Tibial artery (tissue), 4 donors: Measurements from ENCODE around the gene SAPCD2.

Experiments used
- DNase-seq, 2 donors: peaks; one replicate each; pipeline ENCODE4 v3.0.0-alpha.2; 2019
- H3K27ac ChIP-seq, 2 donors: fragments of 200-600 bp; sonication (generic) in 1 of 2; 1 replicate in 1 of 2; 2 replicates in 1 of 2; pipeline ENCODE4 v1.5.1; 2018 to 2019; ENCODE audit warnings: mild to moderate bottlenecking in 1 of 2
- H3K27me3 ChIP-seq, 2 donors: fragments of 200-600 bp; sonication (generic) in 1 of 2; one replicate each; pipeline versions ENCODE4 v1.5.1 to v1.6.0; 2016 to 2019
- H3K36me3 ChIP-seq, 3 donors: fragments of 200-600 bp; sonication (generic) in 2 of 3; one replicate each; pipeline ENCODE4 v1.5.1; 2016 to 2019; ENCODE audit warnings: mild to moderate bottlenecking in 2 of 3
- H3K4me1 ChIP-seq, 4 donors: fragments of 200-600 bp; sonication (generic) in 2 of 4; 1 replicate in 3 of 4; 2 replicates in 1 of 4; pipeline ENCODE4 v1.5.1; 2016 to 2019
- H3K4me3 ChIP-seq, 2 donors: fragments of 200-600 bp; sonication (generic) in 1 of 2; 1 replicate in 1 of 2; 2 replicates in 1 of 2; pipeline ENCODE4 v1.5.1; 2018 to 2019; ENCODE audit warnings: mild to moderate bottlenecking in 2 of 2
- H3K9me3 ChIP-seq, 3 donors: fragments of 200-600 bp; sonication (generic) in 1 of 3; one replicate each; pipeline ENCODE4 v1.5.1; 2016 to 2019
- CTCF ChIP-seq, 2 experiments: fragments of 200-600 bp in 1 of 2; fragments of 450-650 bp in 1 of 2; IDR thresholded peaks; one replicate each; pipeline ENCODE4 v1.5.1; 2017 to 2019; ENCODE audit warnings: antibody characterized with exemption in 2 of 2, mild to moderate bottlenecking in 1 of 2, moderate library complexity in 1 of 2
- intact Hi-C: fragments of 100-400 bp; cut with DNase I; formaldehyde crosslinking; loops from one replicate; pipeline ENCODE4 v1.15.0; 2023; ENCODE audit warnings: low total_unique reads

Gene SAPCD2

GRCh38 chr9:137017071-137017470 lies 53.3 kb downstream of the SAPCD2 start:
- no peaks in the 10 kb centered on the region for H3K27me3 ChIP-seq
- no peak overlapping the region for H3K4me3 ChIP-seq
- H3K27ac ChIP-seq, result no peak overlapping the region
- no peaks in the 10 kb centered on the region for H3K9me3 ChIP-seq
- H3K36me3 ChIP-seq, result peaks cover 31 to 88% (median 61%) of the 10 kb centered on the region in 3 donors
- no peak for TF ChIP-seq CTCF (IDR thresholded peaks at IDR 0.05)
- DNase-seq, result no peak
- intact Hi-C loops, result no loop called here
- no peaks in the 10 kb centered on the region for H3K4me1 ChIP-seq

- Histone ChIP-seq H3K36me3 (peaks cover 31 to 93% (median 68%) of the 10 kb centered on the region in 3 donors), H3K27ac (no peak overlapping the region), H3K4me3 (no peak overlapping the region), H3K4me1 (no peaks in the 10 kb centered on the region), H3K9me3 (no peaks in the 10 kb centered on the region), H3K27me3 (no peaks in the 10 kb centered on the region)
- TF ChIP-seq CTCF (IDR thresholded peaks at IDR 0.05), result no peak
- DNase-seq, result no peak
- intact Hi-C loops, result no loop called here
These were observed 53.9 kb downstream of the SAPCD2 start for GRCh38 chr9:137016436-137016835.

GRCh38 chr9:137015976-137016375 lies 54.4 kb downstream of the SAPCD2 start:
- H3K9me3 ChIP-seq, result no peaks in the 10 kb centered on the region
- no peak for TF ChIP-seq CTCF (IDR thresholded peaks at IDR 0.05)
- no peak overlapping the region for H3K27ac ChIP-seq
- no peak overlapping the region for H3K4me3 ChIP-seq
- intact Hi-C loops, result no loop called here
- H3K27me3 ChIP-seq, result no peaks in the 10 kb centered on the region
- no peak for DNase-seq
- no peaks in the 10 kb centered on the region for H3K4me1 ChIP-seq
- H3K36me3 ChIP-seq, result peaks cover 31 to 93% (median 72%) of the 10 kb centered on the region in 3 donors

- Histone ChIP-seq H3K27me3 (no peaks in the 10 kb centered on the region), H3K36me3 (peaks cover 31 to 93% (median 74%) of the 10 kb centered on the region in 3 donors), H3K9me3 (no peaks in the 10 kb centered on the region), H3K27ac (no peak overlapping the region), H3K4me1 (no peaks in the 10 kb centered on the region), H3K4me3 (no peak overlapping the region)
- no peak for DNase-seq
- TF ChIP-seq CTCF (IDR thresholded peaks at IDR 0.05), result no peak
- intact Hi-C loops, result no loop called here
These were observed 54.8 kb downstream of the SAPCD2 start for GRCh38 chr9:137015540-137015930.

DNA sequence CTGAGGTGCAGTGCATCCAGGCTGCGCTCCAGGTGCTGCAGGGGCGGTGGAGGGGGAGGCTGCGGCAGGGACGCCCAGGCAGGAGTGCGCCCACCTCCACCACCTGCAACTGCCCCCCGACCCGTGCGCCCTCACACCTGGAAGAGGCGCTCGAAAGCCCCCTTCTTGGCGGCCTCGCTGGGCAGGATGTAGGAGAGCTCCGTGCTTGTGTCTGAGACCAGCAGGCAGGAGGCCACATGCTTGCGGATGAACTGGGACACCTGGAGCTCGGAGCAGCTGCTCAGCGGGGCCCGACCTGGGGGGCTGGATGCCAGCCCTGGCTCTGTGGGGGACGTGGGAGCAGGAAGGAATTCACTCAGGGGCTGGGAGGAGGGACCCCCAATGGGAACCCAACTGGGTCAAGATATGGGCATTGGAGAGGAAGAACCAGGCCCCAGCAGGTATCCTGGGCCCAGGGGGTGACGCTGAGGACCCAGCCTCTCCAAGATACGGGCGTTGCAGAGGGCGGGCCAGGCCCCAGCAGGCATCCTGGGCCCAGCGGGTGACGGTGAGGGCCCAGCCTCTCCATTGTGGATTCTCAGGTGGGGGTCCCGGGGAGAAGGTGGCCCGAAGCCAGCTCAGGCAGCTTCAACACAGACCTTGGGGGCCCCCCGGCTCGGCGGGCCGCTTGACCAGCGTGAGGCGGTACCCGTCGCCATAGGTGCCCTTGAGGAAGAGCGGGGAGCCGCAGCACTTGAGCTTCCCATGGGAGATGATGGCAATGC lies 55.4 kb downstream of the SAPCD2 start:
- Histone ChIP-seq H3K27me3 (no peaks in the 10 kb centered on the region), H3K4me3 (no peak overlapping the region), H3K4me1 (no peaks in the 10 kb centered on the region), H3K36me3 (peaks cover 31 to 93% (median 77%) of the 10 kb centered on the region in 3 donors), H3K27ac (no peak overlapping the region), H3K9me3 (no peaks in the 10 kb centered on the region)
- TF ChIP-seq CTCF (IDR thresholded peaks at IDR 0.05), result no peak
- intact Hi-C loops, result no loop called here
- no peak for DNase-seq
